ENCODE measurements around the gene SFSWAP. TPM values are rescaled to one million over a fixed set of nuclear protein-coding genes. Genes with fewer than 3 reads are reported as not detected.

SFSWAP gene
- total RNA-seq, 1 experiment from 2014 or later, result 76.3 TPM

GRCh38 chr12:131716282-131716681 lies 5.4 kb downstream of the SFSWAP start (continued):
- TF ChIP-seq ZNF121 (CRISPR knock-in tag; IDR thresholded peaks at IDR 0.05) (no peak), OVOL2 (CRISPR knock-in tag; IDR thresholded peaks at IDR 0.05; ENCODE audit: borderline replicate concordance) (no peak), HMGA2 (CRISPR knock-in tag; IDR thresholded peaks at IDR 0.05) (no peak), ZNF423 (CRISPR knock-in tag; IDR thresholded peaks at IDR 0.05) (no peak), ZNF317 (CRISPR knock-in tag; IDR thresholded peaks at IDR 0.05; ENCODE audit: borderline replicate concordance, low read depth) (no peak)

GRCh38 chr12:131720241-131720640 lies 9.4 kb downstream of the SFSWAP start:
- Mint-ChIP-seq H3K4me3 (no peak overlapping the region), H3K4me1 (peaks cover 55% of the 10 kb centered on the region), H3K9me3 (no peaks in the 10 kb centered on the region), H3K36me3 (peaks cover 68% of the 10 kb centered on the region), H3K27me3 (ENCODE audit: low read depth) (no peaks in the 10 kb centered on the region), H3K27ac (peak overlapping the region; percentile 96)
- no peak for TF ChIP-seq ESRRA (CRISPR knock-in tag; IDR thresholded peaks at IDR 0.05; ENCODE audit: borderline replicate concordance)
- TF ChIP-seq ZNF416 (CRISPR knock-in tag; IDR thresholded peaks at IDR 0.05), result no peak
- TF ChIP-seq GABPB1 (CRISPR knock-in tag; IDR thresholded peaks at IDR 0.05), result no peak
- CTCF ChIA-PET, result no interaction called here
- POLR2A ChIA-PET, result interaction anchor here (0.6 to 1.2 kb wide), 2 partner anchors 9 to 168 kb away, joined by 3 to 4 read pairs; no protein-coding TSS in a partner anchor
- DNase-seq (ENCODE audit: low spot score) (no peak), ATAC-seq (no peak)

- H3K4me1 Mint-ChIP-seq, result peaks cover 58% of the 10 kb centered on the region
- peaks cover 67% of the 10 kb centered on the region for H3K36me3 Mint-ChIP-seq
- no peak overlapping the region for H3K4me3 Mint-ChIP-seq
- H3K27me3 Mint-ChIP-seq (ENCODE audit: low read depth), result no peaks in the 10 kb centered on the region
- H3K27ac Mint-ChIP-seq, result peak overlapping the region; percentile 96
- ChIA-PET CTCF (no interaction called here), POLR2A (interaction anchor here (1.2 kb wide), 1 partner anchor 8 kb away, joined by 3 read pairs; no protein-coding TSS in a partner anchor)
- H3K9me3 Mint-ChIP-seq, result no peaks in the 10 kb centered on the region
- DNase-seq (ENCODE audit: low spot score) (no peak), ATAC-seq (no peak)
- no peak for TF ChIP-seq ETV6 (CRISPR knock-in tag; IDR thresholded peaks at IDR 0.05)
- no peak for TF ChIP-seq STAT6 (CRISPR knock-in tag; conservative IDR thresholded peaks at IDR 0.05; ENCODE audit: low read depth)
- no peak for TF ChIP-seq KAT7 (CRISPR knock-in tag; IDR thresholded peaks at IDR 0.05; ENCODE audit: borderline replicate concordance)
- no peak for TF ChIP-seq NR2C2 (CRISPR knock-in tag; IDR thresholded peaks at IDR 0.05)
- TF ChIP-seq ERG (CRISPR knock-in tag; IDR thresholded peaks at IDR 0.05), result no peak
- no peak for TF ChIP-seq SMAD3 (CRISPR knock-in tag; IDR thresholded peaks at IDR 0.05; ENCODE audit: borderline replicate concordance)
- no peak for TF ChIP-seq MYBL2 (CRISPR knock-in tag; IDR thresholded peaks at IDR 0.05)
Measured at GRCh38 chr12:131720921-131721320, 10.0 kb downstream of the SFSWAP start.

- ChIA-PET CTCF (no interaction called here), POLR2A (interaction anchor here (1.2 kb wide), 1 partner anchor 8 kb away, joined by 3 read pairs; no protein-coding TSS in a partner anchor)
- Mint-ChIP-seq H3K4me1 (peaks cover 60% of the 10 kb centered on the region), H3K27me3 (ENCODE audit: low read depth) (no peaks in the 10 kb centered on the region), H3K9me3 (no peaks in the 10 kb centered on the region), H3K36me3 (peaks cover 66% of the 10 kb centered on the region), H3K27ac (peak overlapping the region; percentile 98), H3K4me3 (no peak overlapping the region)
- ATAC-seq (no peak), DNase-seq (ENCODE audit: low spot score) (no peak)
- TF ChIP-seq ATF1 (CRISPR knock-in tag; IDR thresholded peaks at IDR 0.05) (no peak), ZBTB43 (CRISPR knock-in tag; IDR thresholded peaks at IDR 0.05) (no peak), PREB (CRISPR knock-in tag; IDR thresholded peaks at IDR 0.05; ENCODE audit: borderline replicate concordance) (no peak), CREM (CRISPR knock-in tag; IDR thresholded peaks at IDR 0.05) (no peak), RORB (CRISPR knock-in tag; IDR thresholded peaks at IDR 0.05) (no peak), ZNF425 (CRISPR knock-in tag; conservative IDR thresholded peaks at IDR 0.05) (no peak), ZNF232 (CRISPR knock-in tag; IDR thresholded peaks at IDR 0.05) (no peak), TCF7 (CRISPR knock-in tag; IDR thresholded peaks at IDR 0.05; ENCODE audit: low read depth) (no peak)
Measured at GRCh38 chr12:131721548-131721947, 10.7 kb downstream of the SFSWAP start.
